ENCODE measurements around the gene LIN7B. TPM values are rescaled to one million over a fixed set of nuclear protein-coding genes. Genes with fewer than 3 reads are reported as not detected.

The LIN7B gene
- total and polyA plus RNA-seq, 2 experiments from 2014 or later: 1.2 to 10.5 TPM

DNA sequence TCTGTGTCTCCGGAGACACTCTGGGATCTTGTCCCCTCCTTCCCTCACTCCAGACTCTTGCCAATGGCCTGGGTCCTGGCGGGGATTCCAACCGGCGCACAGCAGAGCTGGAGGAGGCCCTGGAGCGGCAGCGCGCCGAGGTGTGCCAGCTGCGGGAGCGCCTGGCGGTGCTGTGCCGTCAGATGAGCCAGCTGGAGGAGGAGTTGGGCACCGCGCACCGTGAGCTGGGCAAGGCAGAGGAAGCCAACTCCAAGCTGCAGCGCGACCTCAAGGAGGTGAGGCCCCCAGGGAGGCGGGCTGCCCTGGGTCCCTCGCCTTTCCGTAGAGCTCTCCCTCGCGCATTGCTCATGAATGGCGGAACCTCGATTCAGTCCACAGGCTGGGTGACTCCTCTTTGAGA is 16.2 kb downstream of the LIN7B start (continued):
- TF ChIP-seq, protein P1, sequence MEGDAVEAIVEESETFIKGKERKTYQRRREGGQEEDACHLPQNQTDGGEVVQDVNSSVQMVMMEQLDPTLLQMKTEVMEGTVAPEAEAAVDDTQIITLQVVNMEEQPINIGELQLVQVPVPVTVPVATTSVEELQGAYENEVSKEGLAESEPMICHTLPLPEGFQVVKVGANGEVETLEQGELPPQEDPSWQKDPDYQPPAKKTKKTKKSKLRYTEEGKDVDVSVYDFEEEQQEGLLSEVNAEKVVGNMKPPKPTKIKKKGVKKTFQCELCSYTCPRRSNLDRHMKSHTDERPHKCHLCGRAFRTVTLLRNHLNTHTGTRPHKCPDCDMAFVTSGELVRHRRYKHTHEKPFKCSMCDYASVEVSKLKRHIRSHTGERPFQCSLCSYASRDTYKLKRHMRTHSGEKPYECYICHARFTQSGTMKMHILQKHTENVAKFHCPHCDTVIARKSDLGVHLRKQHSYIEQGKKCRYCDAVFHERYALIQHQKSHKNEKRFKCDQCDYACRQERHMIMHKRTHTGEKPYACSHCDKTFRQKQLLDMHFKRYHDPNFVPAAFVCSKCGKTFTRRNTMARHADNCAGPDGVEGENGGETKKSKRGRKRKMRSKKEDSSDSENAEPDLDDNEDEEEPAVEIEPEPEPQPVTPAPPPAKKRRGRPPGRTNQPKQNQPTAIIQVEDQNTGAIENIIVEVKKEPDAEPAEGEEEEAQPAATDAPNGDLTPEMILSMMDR (conservative IDR thresholded peaks at IDR 0.05; ENCODE audit: low read depth in 2 of 2): no peak
- TF ChIP-seq NANOG (IDR thresholded peaks at IDR 0.05; ENCODE audit: borderline replicate concordance) (no peak), EZH2 (IDR thresholded peaks at IDR 0.05; ENCODE audit: low read depth, unreplicated experiment) (no peak), ZNF114 (CRISPR knock-in tag; IDR thresholded peaks at IDR 0.05) (no peak), CREB1 (CRISPR knock-in tag; IDR thresholded peaks at IDR 0.05; ENCODE audit: low read depth) (no peak)

DNA sequence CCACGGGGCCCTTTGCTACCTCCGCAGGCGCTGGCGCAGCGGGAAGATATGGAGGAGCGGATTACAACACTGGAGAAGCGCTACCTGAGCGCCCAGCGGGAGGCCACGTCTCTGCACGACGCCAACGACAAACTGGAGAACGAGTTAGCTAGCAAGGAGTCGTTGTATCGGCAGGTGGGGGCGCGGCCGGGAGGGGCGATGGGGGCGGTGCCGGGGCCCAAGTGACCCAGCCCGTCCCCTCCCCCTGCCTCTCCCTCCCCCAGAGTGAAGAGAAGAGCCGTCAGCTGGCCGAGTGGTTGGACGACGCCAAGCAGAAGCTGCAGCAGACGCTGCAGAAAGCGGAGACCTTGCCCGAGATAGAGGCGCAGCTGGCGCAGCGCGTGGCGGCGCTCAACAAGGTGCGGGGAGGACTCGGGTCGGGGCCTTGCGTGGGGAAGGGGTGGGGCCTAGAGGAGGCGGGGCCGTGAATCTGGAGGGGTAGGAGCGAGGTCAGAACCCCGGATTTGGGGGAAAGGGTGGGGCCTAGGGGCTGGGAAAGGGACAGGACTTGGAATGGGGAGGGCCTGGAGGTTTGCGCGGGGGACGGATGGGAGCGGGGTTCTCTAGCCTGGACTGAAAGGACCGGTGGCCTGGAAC is 18.9 kb downstream of the LIN7B start:
- H3K4me1 ChIP-seq (ENCODE audit: insufficient read depth): peaks cover 18% of the 10 kb centered on the region
- DNase-seq (ENCODE audit: low spot score): peak; percentile 84
- TF ChIP-seq STAT1 (IDR thresholded peaks at IDR 0.05; ENCODE audit: unreplicated experiment) (no peak), POLR2AphosphoS5 (IDR thresholded peaks at IDR 0.05; ENCODE audit: low read depth) (0 out of 2 replicates have a peak, but pooled peaks have one; percentile 31)
- Mint-ChIP-seq H3K27ac (no peak overlapping the region), H3K36me3 (ENCODE audit: low read depth) (peaks cover 39% of the 10 kb centered on the region), H3K9me3 (no peaks in the 10 kb centered on the region), H3K4me1 (peaks cover 30% of the 10 kb centered on the region), H3K4me3 (peak overlapping the region; percentile 64), H3K27me3 (ENCODE audit: insufficient read depth, low read depth, poor library complexity) (peaks cover 15% of the 10 kb centered on the region)
- no peaks in the 10 kb centered on the region for H3K27me3 ChIP-seq (ENCODE audit: insufficient read depth)
- H3K36me3 ChIP-seq (ENCODE audit: insufficient read depth): peaks cover 3% of the 10 kb centered on the region; the same call in 1 of the 2 replicates
- H3K79me2 ChIP-seq (replicated peaks; ENCODE audit: insufficient read depth): no peaks in the 10 kb centered on the region
- ATAC-seq: peak; percentile 21
- H3F3A ChIP-seq (replicated peaks; ENCODE audit: low read depth): peaks cover 20% of the 10 kb centered on the region; the same call in 1 of the 2 replicates
- no peak overlapping the region for H3K27ac ChIP-seq (ENCODE audit: low read depth)
- H3K4me2 ChIP-seq: peak overlapping the region; percentile 77
- H4K20me1 ChIP-seq (replicated peaks; ENCODE audit: insufficient read depth): no peaks in the 10 kb centered on the region
- H3K9me2 ChIP-seq (ENCODE audit: insufficient read depth): no peaks in the 10 kb centered on the region
- peak overlapping the region; percentile 94 for H2AFZ ChIP-seq
- peak overlapping the region; percentile 67 for H3K4me3 ChIP-seq

DNA sequence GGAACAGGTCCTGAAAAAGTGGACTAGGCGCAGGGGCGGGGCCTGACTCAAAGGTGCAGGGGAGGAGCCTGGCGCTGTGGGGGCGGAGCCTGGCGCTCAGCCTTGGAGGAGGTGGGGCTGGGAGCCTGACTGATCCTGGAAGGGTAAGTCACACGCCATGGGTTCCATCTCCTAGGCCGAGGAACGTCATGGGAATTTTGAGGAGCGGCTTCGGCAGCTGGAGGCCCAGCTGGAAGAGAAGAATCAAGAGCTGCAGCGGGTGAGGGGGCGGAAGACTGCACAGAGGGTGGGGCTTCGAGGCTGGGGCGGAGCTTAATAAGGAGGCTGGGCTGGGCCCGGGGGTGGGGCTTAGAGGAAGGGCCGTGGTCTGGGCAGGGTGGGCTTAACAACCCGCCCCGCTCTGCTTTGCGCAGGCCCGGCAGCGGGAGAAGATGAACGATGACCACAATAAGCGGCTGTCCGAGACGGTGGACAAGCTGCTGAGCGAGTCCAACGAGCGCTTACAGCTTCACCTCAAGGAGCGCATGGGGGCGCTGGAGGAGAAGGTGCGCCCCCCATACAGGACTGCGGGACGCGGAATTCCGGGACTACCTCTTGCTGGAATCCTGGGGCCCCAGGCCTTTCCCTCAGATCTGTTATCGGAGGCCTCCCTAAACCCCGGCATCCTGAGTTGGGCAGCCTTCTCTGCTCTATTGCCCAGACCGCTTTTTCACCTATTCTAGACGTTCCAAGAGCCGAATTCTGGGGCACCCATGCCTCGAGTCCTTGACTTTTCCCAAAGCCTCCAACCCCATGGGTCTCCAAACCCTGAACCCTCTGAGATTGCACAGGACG is 19.7 kb downstream of the LIN7B start:
- no peaks in the 10 kb centered on the region for H4K20me1 ChIP-seq (replicated peaks; ENCODE audit: insufficient read depth)
- H2AFZ ChIP-seq: peak overlapping the region; percentile 94
- Mint-ChIP-seq H3K27ac (no peak overlapping the region), H3K36me3 (ENCODE audit: low read depth) (peaks cover 39% of the 10 kb centered on the region), H3K9me3 (no peaks in the 10 kb centered on the region), H3K4me1 (peaks cover 25% of the 10 kb centered on the region), H3K27me3 (ENCODE audit: insufficient read depth, low read depth, poor library complexity) (peaks cover 15% of the 10 kb centered on the region), H3K4me3 (peak overlapping the region; percentile 64)
- peak overlapping the region; percentile 67 for H3K4me3 ChIP-seq
- H3K27me3 ChIP-seq (ENCODE audit: insufficient read depth): no peaks in the 10 kb centered on the region
- peak; percentile 91 for DNase-seq (ENCODE audit: low spot score)
- peaks cover 3% of the 10 kb centered on the region; the same call in 1 of the 2 replicates for H3K36me3 ChIP-seq (ENCODE audit: insufficient read depth)
- peaks cover 17% of the 10 kb centered on the region; the same call in 1 of the 2 replicates for H3F3A ChIP-seq (replicated peaks; ENCODE audit: low read depth)
- peak; percentile 62 for ATAC-seq
- peaks cover 14% of the 10 kb centered on the region for H3K4me1 ChIP-seq (ENCODE audit: insufficient read depth)
- H3K27ac ChIP-seq (ENCODE audit: low read depth): no peak overlapping the region
- no peaks in the 10 kb centered on the region for H3K9me2 ChIP-seq (ENCODE audit: insufficient read depth)
- peak overlapping the region; percentile 77 for H3K4me2 ChIP-seq
- no peaks in the 10 kb centered on the region for H3K79me2 ChIP-seq (replicated peaks; ENCODE audit: insufficient read depth)
- TF ChIP-seq ZNF331 (CRISPR knock-in tag; IDR thresholded peaks at IDR 0.05; ENCODE audit: low read depth) (no peak), EZH2phosphoT487 (IDR thresholded peaks at IDR 0.05; ENCODE audit: unreplicated experiment) (no peak)
- TF ChIP-seq, protein P2, sequence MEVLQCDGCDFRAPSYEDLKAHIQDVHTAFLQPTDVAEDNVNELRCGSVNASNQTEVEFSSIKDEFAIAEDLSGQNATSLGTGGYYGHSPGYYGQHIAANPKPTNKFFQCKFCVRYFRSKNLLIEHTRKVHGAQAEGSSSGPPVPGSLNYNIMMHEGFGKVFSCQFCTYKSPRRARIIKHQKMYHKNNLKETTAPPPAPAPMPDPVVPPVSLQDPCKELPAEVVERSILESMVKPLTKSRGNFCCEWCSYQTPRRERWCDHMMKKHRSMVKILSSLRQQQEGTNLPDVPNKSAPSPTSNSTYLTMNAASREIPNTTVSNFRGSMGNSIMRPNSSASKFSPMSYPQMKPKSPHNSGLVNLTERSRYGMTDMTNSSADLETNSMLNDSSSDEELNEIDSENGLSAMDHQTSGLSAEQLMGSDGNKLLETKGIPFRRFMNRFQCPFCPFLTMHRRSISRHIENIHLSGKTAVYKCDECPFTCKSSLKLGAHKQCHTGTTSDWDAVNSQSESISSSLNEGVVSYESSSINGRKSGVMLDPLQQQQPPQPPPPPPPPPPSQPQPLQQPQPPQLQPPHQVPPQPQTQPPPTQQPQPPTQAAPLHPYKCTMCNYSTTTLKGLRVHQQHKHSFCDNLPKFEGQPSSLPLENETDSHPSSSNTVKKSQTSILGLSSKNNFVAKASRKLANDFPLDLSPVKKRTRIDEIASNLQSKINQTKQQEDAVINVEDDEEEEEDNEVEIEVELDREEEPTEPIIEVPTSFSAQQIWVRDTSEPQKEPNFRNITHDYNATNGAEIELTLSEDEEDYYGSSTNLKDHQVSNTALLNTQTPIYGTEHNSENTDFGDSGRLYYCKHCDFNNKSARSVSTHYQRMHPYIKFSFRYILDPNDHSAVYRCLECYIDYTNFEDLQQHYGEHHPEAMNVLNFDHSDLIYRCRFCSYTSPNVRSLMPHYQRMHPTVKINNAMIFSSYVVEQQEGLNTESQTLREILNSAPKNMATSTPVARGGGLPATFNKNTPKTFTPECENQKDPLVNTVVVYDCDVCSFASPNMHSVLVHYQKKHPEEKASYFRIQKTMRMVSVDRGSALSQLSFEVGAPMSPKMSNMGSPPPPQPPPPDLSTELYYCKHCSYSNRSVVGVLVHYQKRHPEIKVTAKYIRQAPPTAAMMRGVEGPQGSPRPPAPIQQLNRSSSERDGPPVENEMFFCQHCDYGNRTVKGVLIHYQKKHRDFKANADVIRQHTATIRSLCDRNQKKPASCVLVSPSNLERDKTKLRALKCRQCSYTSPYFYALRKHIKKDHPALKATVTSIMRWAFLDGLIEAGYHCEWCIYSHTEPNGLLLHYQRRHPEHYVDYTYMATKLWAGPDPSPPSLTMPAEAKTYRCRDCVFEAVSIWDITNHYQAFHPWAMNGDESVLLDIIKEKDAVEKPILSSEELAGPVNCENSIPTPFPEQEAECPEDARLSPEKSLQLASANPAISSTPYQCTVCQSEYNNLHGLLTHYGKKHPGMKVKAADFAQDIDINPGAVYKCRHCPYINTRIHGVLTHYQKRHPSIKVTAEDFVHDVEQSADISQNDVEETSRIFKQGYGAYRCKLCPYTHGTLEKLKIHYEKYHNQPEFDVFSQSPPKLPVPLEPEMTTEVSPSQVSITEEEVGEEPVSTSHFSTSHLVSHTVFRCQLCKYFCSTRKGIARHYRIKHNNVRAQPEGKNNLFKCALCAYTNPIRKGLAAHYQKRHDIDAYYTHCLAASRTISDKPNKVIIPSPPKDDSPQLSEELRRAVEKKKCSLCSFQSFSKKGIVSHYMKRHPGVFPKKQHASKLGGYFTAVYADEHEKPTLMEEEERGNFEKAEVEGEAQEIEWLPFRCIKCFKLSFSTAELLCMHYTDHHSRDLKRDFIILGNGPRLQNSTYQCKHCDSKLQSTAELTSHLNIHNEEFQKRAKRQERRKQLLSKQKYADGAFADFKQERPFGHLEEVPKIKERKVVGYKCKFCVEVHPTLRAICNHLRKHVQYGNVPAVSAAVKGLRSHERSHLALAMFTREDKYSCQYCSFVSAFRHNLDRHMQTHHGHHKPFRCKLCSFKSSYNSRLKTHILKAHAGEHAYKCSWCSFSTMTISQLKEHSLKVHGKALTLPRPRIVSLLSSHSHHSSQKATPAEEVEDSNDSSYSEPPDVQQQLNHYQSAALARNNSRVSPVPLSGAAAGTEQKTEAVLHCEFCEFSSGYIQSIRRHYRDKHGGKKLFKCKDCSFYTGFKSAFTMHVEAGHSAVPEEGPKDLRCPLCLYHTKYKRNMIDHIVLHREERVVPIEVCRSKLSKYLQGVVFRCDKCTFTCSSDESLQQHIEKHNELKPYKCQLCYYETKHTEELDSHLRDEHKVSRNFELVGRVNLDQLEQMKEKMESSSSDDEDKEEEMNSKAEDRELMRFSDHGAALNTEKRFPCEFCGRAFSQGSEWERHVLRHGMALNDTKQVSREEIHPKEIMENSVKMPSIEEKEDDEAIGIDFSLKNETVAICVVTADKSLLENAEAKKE (CRISPR knock-in tag; IDR thresholded peaks at IDR 0.05): no peak

Measured in GM23338 (cell line).